ENCODE data around the gene WNK1. TPM values are rescaled to one million over a fixed set of nuclear protein-coding genes. Genes with fewer than 3 reads are reported as not detected.

Gene WNK1
- total RNA-seq, 1 donor from 2014 or later = 150 TPM

GRCh38 chr12:907413-908185 lies 155.2 kb downstream of the WNK1 start:
- DNase-seq (ENCODE audit: low spot score in 2 of 2, unreplicated experiment in 2 of 2) = no peak

GRCh38 chr12:909861-910260 lies 157.5 kb downstream of the WNK1 start:
- DNase-seq (ENCODE audit: low spot score in 2 of 2, unreplicated experiment in 2 of 2) = no peak

More at GRCh38 chr12:907413-908185, 155.2 kb downstream of the WNK1 start:
- H3K36me3 Mint-ChIP-seq = peaks cover 41% of the 10 kb centered on the region
- no peak overlapping the region for H3K27ac Mint-ChIP-seq
- no peaks in the 10 kb centered on the region for H3K9me3 Mint-ChIP-seq
- no peak for TF ChIP-seq CTCF (IDR thresholded peaks at IDR 0.05; ENCODE audit: unreplicated experiment)
- H3K27me3 Mint-ChIP-seq (ENCODE audit: low read depth) = no peaks in the 10 kb centered on the region
- no peak overlapping the region for H3K4me3 Mint-ChIP-seq
- H3K4me1 Mint-ChIP-seq = no peaks in the 10 kb centered on the region

GRCh38 chr12:910416-910815 lies 158.0 kb downstream of the WNK1 start:
- DNase-seq (ENCODE audit: low spot score in 2 of 2, unreplicated experiment in 2 of 2) = no peak
- Mint-ChIP-seq H3K9me3 (no peaks in the 10 kb centered on the region), H3K27me3 (ENCODE audit: low read depth) (no peaks in the 10 kb centered on the region), H3K27ac (no peak overlapping the region), H3K4me1 (no peaks in the 10 kb centered on the region), H3K36me3 (peaks cover 51% of the 10 kb centered on the region), H3K4me3 (no peak overlapping the region)
- TF ChIP-seq CTCF (IDR thresholded peaks at IDR 0.05; ENCODE audit: unreplicated experiment) = no peak

More at GRCh38 chr12:909861-910260, 157.5 kb downstream of the WNK1 start:
- Mint-ChIP-seq H3K27me3 (ENCODE audit: low read depth) (no peaks in the 10 kb centered on the region), H3K4me1 (no peaks in the 10 kb centered on the region), H3K9me3 (no peaks in the 10 kb centered on the region), H3K27ac (no peak overlapping the region), H3K4me3 (no peak overlapping the region), H3K36me3 (peaks cover 47% of the 10 kb centered on the region)
- TF ChIP-seq CTCF (IDR thresholded peaks at IDR 0.05; ENCODE audit: unreplicated experiment) = no peak

GRCh38 chr12:911191-911826 lies 158.9 kb downstream of the WNK1 start:
- Mint-ChIP-seq H3K9me3 (no peaks in the 10 kb centered on the region), H3K36me3 (peaks cover 47% of the 10 kb centered on the region), H3K27ac (no peak overlapping the region), H3K4me1 (no peaks in the 10 kb centered on the region), H3K4me3 (no peak overlapping the region), H3K27me3 (ENCODE audit: low read depth) (no peaks in the 10 kb centered on the region)
- no peak for TF ChIP-seq CTCF (IDR thresholded peaks at IDR 0.05; ENCODE audit: unreplicated experiment)
- no peak for DNase-seq (ENCODE audit: low spot score in 2 of 2, unreplicated experiment in 2 of 2)

GRCh38 chr12:912466-913235 lies 160.3 kb downstream of the WNK1 start:
- peaks cover 50% of the 10 kb centered on the region for H3K36me3 Mint-ChIP-seq

More at GRCh38 chr12:912466-913235, 160.3 kb downstream of the WNK1 start:
- H3K9me3 Mint-ChIP-seq = no peaks in the 10 kb centered on the region
- TF ChIP-seq CTCF (IDR thresholded peaks at IDR 0.05; ENCODE audit: unreplicated experiment) = no peak
- no peaks in the 10 kb centered on the region for H3K27me3 Mint-ChIP-seq (ENCODE audit: low read depth)
- no peak for DNase-seq (ENCODE audit: low spot score in 2 of 2, unreplicated experiment in 2 of 2)
- H3K4me3 Mint-ChIP-seq = no peak overlapping the region
- no peak overlapping the region for H3K27ac Mint-ChIP-seq
- H3K4me1 Mint-ChIP-seq = no peaks in the 10 kb centered on the region
